Calu3 (cell line): ENCODE data around the gene FMN1. TPM values are rescaled to one million over a fixed set of nuclear protein-coding genes. Genes with fewer than 3 reads are reported as not detected.

Experiments used
- BruUV-seq: library from RNA; stranded (reverse); fragments of 400-500 nt; replicated peaks from 2 replicates; lab custom pipeline; 2021; lab: Mats Ljungman, UMichigan
- CTCF ChIA-PET: fragments of 300-600 bp; sonication (Branson Sonifier 250); formaldehyde crosslinking; loops from one replicate; lab custom pipeline; 2022; ENCODE audit warnings: antibody characterized with exemption; lab: Charles Lee
- DNase-seq: peaks from one replicate; pipeline ENCODE4 v3.0.0; 2022
- H3K27ac Mint-ChIP-seq: one replicate; pipeline ENCODE4 v1.8.0; 2022; ENCODE audit warnings: mixed read lengths; ENCODE audit not compliant: unreplicated experiment
- H3K27me3 Mint-ChIP-seq: one replicate; pipeline ENCODE4 v1.8.0; 2022; ENCODE audit warnings: mixed read lengths; ENCODE audit not compliant: unreplicated experiment
- H3K36me3 Mint-ChIP-seq: one replicate; pipeline ENCODE4 v1.8.0; 2022; ENCODE audit warnings: mild to moderate bottlenecking, moderate library complexity, mixed read lengths; ENCODE audit not compliant: insufficient read depth, unreplicated experiment
- H3K4me1 Mint-ChIP-seq: one replicate; pipeline ENCODE4 v1.8.0; 2022; ENCODE audit warnings: mild to moderate bottlenecking, low read depth, mixed read lengths; ENCODE audit not compliant: unreplicated experiment
- H3K4me3 Mint-ChIP-seq: one replicate; pipeline ENCODE4 v1.8.0; 2022; ENCODE audit warnings: mild to moderate bottlenecking, low read depth, moderate library complexity, mixed read lengths; ENCODE audit not compliant: unreplicated experiment
- H3K9me3 Mint-ChIP-seq: one replicate; pipeline ENCODE4 v1.8.0; 2022; ENCODE audit warnings: low read depth, mixed read lengths; ENCODE audit not compliant: unreplicated experiment
- CTCF ChIP-seq: fragments of 200-600 bp; IDR thresholded peaks from one replicate; pipeline ENCODE4 v1.8.0; 2022; ENCODE audit warnings: antibody characterized with exemption; ENCODE audit not compliant: unreplicated experiment
- intact Hi-C: fragments of 100-400 bp; cut with micrococcal nuclease; formaldehyde crosslinking; loops from one replicate; pipeline ENCODE4 v1.10.0; 2022; ENCODE audit not compliant: unreplicated experiment
- total RNA-seq: library from RNA; stranded (reverse); gene quantifications from 2 replicates; pipeline ENCODE4 v1.2.3, GENCODE V29; 2022

Gene FMN1
- total RNA-seq, 1 experiment from 2014 or later, result 7.1 TPM

DNA sequence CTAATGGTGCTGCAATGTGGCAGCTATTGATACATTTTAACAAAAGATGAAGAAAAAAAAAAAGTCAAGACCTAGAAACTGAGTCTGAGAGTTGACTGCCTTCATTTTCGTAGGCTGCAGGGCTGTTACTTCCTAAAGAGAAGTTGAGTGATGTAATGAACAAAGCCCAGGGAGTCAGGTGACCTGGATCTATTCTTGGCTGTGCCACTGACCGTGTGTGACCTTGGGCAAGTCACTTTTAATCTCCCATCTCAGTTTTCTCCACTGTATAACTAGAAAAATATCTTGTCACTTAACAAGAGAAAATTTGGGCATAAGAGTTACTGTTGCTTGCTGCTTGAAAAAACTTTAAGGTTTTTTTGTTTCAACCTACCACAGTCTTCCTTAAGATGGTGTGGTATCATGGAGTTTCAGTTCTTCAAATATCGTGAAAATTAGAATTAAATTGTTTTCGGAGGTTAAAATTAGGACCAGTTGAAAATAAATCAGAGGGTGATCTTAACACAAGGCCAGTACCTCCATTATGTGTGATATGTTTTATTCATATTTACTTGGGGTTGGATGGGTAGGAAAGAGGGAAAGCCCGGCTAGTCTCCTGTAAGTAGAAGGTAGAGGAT, 5.8 kb downstream of the FMN1 start:
- Mint-ChIP-seq H3K9me3 (no peaks in the 10 kb centered on the region), H3K36me3 (no peaks in the 10 kb centered on the region), H3K27me3 (no peaks in the 10 kb centered on the region), H3K4me1 (no peaks in the 10 kb centered on the region), H3K4me3 (no peak overlapping the region), H3K27ac (no peak overlapping the region)
- no TSS peak for BruUV-seq
- no peak for DNase-seq
- TF ChIP-seq CTCF, result no peak
- intact Hi-C loops, result no loop called here
- CTCF ChIA-PET, result no interaction called here

DNA sequence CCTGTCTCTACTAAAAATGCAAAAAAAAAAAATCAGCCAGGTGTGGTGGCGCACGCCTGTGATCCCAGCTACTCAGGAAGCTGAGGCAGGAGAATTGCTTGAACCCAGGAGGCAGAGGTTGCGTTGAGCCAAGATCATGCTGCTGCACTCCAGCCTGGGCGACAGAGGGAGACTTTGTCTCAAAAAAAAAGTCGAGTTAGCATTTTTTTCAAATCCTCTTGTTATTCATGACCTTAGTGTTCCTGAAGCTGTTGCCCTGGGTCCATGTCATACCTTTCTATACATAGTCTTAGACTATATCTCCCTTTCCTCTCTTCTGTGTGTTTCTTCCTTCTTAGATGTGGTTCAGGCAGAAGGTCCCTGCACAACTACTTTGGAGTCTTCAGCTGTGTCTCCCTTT, 6.4 kb downstream of the FMN1 start:
- H3K9me3 Mint-ChIP-seq, result no peaks in the 10 kb centered on the region
- no peak overlapping the region for H3K4me3 Mint-ChIP-seq
- no peak for TF ChIP-seq CTCF
- no peaks in the 10 kb centered on the region for H3K4me1 Mint-ChIP-seq
- CTCF ChIA-PET, result no interaction called here
- H3K27ac Mint-ChIP-seq, result no peak overlapping the region
- intact Hi-C loops, result no loop called here
- no peaks in the 10 kb centered on the region for H3K36me3 Mint-ChIP-seq
- H3K27me3 Mint-ChIP-seq, result no peaks in the 10 kb centered on the region
- no TSS peak for BruUV-seq
- no peak for DNase-seq

DNA sequence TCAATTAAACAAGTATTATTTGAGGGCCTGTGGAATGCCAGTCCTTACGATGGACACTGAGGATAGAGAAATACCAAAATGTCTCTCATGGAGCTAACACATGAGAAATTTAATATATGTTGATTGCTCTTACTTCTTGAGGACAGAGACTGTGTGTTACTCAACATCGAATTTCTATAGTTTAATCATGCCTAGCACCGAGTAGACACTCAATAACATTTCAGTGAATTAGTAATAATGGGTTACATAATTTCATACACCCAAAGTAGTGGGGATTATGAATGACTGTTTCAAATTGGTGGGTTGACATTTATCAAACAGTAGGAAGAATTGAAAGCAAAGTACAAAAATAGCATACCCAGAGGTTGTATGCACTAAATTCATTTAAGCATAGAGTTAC, 11.2 kb downstream of the FMN1 start:
- Mint-ChIP-seq H3K9me3 (no peaks in the 10 kb centered on the region), H3K4me3 (no peak overlapping the region), H3K27ac (no peak overlapping the region), H3K4me1 (no peaks in the 10 kb centered on the region), H3K36me3 (no peaks in the 10 kb centered on the region), H3K27me3 (no peaks in the 10 kb centered on the region)
- no peak for TF ChIP-seq CTCF
- BruUV-seq, result no TSS peak
- no peak for DNase-seq
- CTCF ChIA-PET, result no interaction called here
- intact Hi-C loops, result no loop called here

DNA sequence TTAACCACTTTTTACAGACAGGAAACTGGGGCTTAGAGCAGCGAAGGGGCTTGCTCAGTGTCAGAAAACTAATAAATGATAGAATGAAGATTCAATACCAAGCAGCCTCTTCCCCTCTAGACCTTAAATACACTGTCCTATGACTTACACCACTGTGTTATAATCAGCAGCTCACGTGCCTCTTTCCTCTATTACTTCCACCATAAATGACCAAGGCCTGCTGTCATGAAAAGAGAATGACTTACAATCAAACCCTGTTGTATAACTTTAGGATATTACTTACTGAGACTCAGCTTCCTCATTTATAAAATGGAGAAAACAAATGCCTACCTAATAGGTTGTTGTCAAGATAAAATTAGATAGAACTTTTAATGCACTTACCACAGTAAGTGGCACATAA, 11.6 kb downstream of the FMN1 start:
- CTCF ChIA-PET, result no interaction called here
- no peaks in the 10 kb centered on the region for H3K9me3 Mint-ChIP-seq

More for the DNA sequence above, 11.6 kb downstream of the FMN1 start:
- Mint-ChIP-seq H3K27ac (no peak overlapping the region), H3K36me3 (no peaks in the 10 kb centered on the region), H3K4me1 (no peaks in the 10 kb centered on the region), H3K4me3 (no peak overlapping the region), H3K27me3 (no peaks in the 10 kb centered on the region)
- DNase-seq, result no peak
- no peak for TF ChIP-seq CTCF
- BruUV-seq, result no TSS peak
- intact Hi-C loops, result no loop called here
